GM18499 (cell line): ENCODE measurements around the gene ZNF628.
"Not testable (repeated sequence)": the region's sequence is repeated elsewhere in the genome, so short reads cannot be mapped to it uniquely, and the experiment has no call there.

Experiments
- ATAC-seq: cut with Tn5 transposase; IDR thresholded peaks from one replicate; pipeline ENCODE4 v1.9.1; 2021; ENCODE audit warnings: moderate number of reproducible peaks; ENCODE audit not compliant: insufficient read depth, unreplicated experiment

Gene ZNF628

DNA sequence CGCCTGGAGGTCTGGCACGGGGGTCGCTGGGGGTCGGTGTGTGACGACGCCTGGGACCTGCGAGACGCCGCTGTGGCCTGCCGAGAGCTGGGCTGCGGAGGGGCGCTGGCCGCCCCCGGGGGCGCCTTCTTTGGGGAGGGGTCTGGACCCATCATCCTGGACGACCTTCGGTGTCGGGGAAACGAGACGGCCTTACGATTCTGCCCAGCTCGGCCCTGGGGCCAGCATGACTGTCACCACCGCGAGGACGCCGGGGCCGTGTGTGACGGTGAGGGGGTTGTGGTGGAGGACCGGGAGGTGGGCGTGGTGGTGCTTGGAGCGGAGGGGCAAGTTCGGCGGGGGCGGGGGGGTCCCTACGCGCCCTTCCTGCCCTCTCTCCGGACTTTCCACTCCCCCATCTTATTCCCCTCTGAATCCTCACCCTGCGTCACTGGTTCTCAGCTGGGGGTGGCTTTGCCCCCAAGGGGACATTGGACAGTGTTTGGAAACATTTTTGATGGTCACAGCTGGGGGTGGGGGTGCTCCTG lies 17.3 kb downstream of the ZNF628 start:
- ATAC-seq, result no peak

DNA sequence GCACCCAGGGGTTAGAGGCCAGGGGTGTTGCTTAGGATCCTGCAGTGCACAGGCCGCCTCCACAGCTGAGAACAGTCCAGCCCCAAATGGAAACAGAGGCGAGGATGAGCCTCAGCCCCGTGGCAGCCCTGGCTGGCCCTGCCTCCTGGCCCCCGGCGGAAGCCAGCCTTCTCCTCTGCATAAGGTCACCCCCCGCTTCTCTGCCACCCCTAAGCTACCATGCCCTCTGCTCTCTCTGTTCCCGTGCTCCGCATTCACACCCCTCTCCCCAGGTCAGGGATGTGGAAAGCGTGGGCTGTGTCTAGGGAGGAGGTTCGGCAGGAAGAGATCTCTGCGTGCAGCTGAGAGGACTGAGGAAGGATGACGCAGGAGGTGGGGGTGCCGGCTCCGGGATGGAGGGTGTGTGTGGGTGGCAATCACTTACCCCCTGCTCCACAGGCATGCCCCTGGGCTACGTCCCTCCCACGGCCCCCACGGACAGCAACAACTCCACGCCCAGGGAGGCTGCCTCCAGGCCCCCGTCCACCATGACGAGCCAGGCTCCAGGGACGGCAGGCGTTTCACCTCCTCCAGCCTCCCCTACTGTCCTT lies 17.9 kb downstream of the ZNF628 start:
- ATAC-seq, result no peak

DNA sequence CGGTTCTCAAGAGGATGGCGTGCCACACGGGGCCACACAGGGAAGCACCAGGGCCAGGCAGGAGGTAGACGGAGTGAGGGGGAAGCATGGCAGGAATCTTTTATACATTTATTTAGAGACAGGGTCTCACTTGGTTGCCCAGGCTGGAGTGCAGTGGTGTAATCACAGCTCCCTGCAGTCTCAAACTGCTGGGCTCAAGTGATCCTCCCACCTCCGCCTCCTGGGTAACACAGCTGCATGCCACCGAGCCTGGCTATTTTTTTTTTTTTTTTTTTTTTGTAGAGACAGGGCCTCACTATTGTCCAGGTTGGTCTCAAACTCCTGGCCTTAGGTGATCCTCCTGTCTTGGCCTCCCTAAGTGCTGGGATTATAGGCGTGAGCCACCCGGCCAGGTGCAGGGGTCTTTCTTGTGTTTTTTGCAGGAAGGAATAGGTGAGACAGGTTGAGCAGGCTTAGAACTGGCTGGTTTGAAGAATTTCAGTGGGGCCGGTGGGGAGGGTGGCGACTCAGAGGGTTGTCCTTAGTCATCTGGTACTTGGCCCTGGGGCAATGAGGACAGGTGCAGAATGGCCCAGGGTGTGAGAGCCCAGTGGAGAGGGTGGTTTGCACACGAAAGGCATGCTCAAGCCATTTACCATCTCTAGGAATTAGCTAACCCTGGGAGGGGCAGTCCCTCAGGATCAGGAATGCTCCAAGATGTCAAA lies 19.4 kb downstream of the ZNF628 start:
- no peak for ATAC-seq

DNA sequence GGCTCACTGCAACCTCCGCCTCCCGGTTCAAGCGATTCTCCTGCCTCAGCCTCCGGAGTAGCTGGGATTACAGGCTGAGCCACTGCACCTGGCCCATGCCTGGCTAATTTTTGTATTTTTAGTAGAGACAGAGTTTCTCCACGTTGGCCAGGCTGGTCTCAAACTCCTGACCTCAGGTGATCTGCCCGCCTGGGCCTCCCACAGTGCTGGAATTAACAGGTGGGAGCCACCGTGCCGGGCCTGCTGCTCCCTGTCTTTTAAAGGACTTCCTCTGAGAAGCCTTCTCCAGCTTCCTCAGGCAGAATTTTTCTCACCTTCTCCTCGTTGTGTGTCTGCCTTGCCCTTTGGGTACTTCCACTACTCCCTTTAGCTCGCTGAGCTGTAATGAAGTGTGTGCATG lies 20.4 kb downstream of the ZNF628 start:
- ATAC-seq, result not testable (repeated sequence)

DNA sequence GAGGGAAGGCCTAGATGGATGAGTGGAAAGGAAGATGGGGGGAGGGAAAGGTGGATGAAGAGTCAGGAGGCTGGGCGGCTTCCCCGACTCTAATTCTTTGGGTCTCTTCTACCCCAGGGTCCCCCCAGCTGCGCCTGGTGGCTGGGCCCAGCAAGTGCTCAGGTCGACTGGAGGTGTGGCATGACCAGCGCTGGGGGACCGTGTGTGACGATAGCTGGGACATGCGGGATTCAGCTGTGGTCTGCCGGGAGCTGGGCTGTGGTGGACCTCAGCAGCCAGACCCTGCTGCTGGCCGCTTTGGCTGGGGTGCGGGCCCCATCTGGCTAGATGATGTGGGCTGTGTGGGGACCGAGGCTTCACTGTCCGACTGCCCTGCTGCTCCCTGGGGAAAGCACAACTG lies 21.3 kb downstream of the ZNF628 start:
- ATAC-seq, result no peak

DNA sequence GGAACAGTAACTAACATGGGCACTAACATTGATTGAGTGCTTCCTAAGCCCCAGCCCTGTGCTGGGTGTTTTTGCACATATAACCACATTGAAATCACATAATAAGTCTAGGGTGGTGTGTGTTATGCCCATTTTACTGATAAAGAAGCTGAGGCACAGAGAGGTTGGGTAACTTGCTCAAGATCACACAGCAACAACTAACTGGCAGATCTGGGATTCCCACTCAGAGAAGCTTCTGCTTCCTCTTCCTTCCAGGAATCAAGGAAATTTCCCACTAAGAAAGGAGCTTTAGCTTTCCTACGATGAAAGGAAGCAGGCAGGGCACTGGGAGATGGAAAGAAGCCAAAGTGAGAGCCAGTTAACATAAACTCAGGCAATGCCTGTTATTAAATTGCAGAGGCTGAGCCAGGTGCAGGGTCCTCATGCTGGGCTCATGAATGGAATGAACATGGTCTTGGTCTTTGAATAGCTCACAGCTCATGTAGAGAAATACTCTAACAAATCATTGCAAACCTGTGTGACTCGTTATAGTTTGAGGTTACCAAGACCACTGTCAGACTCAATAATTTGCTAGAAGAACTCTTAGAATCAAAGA lies 21.9 kb downstream of the ZNF628 start:
- no peak for ATAC-seq

DNA sequence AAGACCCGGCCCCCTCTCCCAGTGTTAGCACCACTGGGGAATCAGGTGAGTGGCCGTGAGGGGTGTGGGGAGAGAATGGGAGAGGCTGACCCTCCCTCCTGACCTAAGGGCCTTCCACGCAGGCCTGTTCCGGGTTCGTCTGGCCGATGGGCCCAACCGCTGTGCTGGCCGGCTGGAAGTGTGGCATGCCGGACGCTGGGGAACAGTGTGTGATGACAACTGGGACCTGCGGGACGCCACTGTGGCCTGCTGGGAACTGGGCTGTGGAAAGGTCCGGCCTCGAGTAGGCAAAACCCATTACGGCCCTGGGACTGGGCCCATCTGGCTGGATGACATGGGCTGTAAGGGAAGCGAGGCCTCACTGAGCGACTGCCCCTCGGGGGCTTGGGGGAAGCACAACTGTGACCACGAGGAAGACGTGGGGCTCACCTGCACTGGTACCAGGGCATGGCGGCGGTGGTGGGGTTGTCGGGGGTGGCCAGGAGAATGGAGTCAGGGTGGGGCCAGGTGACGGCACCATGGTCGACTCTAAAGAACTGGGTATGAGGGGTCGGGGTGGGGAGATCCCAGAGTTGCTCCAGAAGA lies 24.0 kb downstream of the ZNF628 start:
- no peak for ATAC-seq

DNA sequence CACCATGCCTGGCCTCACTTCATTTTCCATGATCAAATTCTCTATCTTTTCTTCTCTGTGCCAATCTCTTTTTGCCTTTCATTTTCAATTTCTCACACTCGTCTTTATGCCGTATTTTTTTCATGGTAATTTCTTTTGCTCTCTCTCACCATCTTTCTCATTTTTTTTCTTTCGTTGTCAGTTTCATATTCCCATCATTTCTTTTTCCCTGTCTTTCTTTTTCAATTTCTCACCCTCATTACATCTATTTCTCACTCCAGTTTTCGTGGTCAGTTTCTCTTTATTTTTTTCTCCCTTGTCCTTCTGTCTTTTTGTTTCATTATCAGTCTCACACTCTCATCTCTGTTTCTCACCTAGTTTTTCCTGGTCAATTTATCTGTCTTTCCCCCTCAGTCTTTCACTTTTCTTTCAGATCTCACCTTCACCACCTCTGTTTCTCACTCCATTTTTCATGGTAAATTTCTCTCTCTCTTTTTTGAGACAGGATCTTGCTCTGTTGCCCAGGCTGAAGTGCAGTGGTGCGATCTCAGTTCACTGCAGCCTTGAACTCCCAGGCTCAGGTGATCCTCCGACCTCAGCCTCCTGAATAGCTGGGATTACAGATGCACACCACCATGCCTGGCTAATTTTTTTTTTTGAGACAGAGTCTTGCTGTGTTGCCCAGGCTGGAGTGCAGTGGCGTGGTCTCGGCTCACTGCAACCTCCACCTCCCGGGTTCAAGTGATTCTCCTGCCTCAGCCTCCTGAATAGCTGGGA lies 26.0 kb downstream of the ZNF628 start:
- ATAC-seq, result no peak

DNA sequence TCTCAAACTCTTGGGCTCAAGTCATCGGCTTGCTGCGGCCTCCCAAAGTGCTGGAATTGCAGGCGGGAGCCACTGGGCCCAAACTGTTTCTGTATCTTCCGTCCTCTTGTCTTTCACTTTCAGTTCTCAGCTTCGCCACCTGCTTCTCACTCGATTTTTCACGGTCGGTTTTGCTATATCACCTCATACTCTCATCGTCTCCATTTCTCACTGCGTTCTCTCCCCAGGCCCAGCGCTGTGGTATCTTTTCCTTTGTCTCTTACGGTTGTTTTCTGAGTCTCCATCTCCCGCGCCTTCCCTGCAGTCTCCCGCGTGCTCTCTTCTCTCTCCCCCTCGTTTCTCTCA lies 26.7 kb downstream of the ZNF628 start:
- no peak for ATAC-seq

DNA sequence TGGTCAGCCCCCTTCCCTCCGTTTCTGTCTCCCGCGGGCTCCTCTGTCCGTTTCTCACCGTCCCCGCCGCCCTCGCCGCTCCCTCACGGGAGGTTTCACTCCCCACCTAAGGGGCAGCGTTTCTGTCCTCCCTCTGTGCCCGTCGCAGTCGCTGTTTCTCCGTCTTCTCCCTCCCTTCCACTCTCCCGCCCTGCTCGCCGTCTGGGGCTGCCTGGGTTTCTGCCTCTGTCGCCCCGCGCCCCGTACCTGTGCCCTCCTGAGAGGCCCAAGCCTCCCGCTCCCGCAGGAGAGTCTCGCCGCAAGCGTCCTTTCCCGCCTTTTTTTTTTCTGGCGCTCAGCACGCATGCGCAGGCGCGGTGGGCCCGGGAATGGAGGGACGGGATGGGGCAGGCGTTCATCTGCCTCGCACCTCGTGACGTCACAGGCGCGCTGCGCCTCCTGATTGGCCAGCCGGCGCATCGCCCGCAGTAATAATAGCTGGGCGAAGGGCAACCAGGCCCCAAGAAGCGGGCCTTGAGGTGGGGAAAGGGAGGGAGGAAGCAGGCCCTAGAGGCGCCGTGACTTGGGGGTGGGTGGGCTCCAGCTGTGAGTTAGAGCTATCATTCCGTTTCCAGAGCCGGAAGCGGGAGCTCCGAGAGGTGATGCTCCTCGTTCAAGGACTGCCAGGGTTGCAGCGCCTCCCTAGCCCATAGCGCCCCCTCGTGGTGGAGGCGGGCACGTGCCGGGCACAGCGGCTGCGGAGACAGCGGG lies 27.3 kb downstream of the ZNF628 start:
- no peak for ATAC-seq

DNA sequence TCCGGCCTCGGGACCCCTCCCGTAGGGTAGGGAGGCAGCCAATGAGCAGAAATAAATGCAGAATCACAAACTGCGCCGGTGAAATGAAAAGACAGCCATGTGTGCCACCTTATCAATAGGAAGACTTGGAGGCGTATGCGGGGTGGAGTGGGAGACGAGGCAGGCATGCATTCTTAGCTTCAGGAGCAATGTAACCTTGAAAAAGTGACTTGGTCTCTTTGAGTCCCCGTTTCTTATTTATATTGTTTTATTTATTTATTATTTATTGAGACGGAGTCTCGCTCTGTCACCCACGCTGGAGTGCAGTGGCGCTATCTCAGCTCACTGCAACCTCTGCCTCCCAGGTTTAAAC lies 27.8 kb downstream of the ZNF628 start:
- no peak for ATAC-seq

DNA sequence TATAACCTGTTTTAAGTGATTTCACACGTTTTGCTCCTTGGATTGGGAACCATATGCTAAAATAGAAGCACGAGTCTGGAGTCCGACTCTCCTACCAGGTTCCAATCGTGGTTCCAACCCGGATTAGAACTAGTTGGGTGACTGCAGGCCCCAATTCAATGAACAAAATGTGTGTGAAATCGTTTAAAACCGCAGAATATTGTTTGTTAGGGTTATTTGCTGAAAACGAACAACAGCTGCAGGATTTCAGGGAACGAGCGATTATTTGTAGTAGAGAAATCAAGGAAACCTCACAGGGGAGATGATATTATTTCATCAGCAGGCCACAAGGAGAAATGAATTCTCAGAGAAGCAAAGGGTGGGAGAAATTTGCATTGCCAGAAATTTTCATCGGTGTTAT lies 28.6 kb downstream of the ZNF628 start:
- ATAC-seq, result no peak

DNA sequence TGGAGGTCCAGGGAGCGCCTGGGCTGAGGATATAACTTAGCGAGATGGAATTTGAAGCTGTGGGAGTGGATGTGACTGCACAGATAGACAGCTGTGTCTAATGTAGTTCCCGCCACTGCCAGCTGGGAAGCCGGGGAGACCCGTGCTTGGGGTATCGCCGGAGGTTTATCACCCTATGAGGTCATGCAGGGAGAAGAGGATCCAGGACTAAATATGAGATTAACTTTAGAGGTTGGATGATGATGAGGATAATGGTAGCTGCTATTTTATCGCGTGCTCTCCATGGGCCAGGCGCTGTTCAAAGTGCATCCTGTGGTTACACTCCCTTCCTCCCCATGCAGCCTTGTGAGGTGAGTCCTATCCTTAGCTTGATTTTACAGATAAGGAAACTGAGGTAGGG lies 31.7 kb downstream of the ZNF628 start:
- ATAC-seq, result no peak

DNA sequence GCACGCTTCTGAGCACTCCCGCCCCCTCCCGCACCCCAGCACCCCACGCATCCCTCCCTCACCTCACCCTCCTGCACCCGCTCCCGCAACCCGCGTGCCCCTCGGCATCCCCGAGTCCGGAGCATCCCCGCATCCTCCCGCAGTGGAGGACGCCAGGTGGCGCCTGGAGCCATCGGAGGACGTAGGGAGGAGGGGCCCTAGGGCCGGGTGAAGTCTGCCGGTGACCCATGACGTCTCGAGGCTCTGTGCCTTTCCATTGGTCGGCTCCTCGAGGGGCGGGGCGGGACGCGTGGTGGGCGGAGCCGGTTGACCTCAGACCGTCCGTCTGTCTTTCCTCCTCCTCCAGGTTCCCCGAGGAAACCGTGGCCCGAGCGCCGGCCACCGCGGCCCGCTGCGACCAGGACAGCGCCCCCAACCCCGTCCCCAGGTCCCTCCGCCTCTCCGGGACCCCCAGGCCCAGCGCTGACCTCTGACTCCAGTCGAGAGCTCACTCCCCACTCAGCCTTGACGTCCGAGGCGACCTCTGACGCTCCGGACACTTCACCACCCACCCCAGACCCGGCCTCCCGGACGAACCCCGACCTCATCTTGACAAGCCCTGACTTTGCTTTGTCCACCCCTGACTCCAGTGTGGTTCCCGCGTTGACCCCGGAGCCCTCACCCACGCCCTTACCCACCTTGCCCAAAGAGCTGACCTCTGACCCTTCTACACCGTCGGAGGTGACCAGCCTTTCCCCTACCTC lies 40.6 kb downstream of the ZNF628 start:
- ATAC-seq, result no peak

DNA sequence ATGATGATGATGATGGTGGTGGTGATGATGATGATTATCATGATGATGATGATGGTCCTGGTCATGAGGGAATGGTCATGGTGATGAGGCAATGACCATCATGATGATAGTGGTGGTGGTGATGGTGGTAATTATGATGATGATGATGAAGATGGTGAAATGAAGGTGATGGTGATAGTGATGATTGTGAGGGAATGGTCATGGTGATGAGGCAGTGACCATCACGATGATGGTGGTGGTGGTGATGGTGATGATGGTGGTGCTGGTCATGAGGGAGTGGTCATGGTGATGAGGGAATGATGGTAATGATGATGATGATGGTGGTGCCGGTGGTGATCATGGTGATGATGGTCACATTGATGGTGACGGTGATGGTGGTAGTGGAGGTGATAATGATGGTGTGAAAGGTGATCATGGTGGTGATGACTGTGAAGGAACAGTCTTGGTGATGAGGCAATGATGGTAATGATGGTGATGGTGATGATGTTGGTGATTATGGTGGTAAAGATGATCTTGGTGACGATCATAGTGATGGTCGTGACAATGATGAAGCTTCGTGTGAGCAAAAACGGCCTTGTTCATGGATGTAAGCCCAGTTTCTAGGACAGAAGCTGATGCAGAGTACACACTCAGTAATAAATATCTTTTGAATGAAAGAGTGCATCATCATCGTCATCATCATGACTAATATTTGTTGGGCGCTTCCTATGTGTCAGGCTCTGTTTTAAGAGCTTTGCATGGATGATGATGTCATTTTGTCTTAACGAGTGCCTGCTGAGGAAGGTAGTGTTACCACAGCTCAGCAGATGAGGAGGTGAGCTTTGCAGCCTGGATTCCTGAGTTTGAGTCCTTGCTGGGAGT lies 43.3 kb downstream of the ZNF628 start:
- no peak for ATAC-seq

DNA sequence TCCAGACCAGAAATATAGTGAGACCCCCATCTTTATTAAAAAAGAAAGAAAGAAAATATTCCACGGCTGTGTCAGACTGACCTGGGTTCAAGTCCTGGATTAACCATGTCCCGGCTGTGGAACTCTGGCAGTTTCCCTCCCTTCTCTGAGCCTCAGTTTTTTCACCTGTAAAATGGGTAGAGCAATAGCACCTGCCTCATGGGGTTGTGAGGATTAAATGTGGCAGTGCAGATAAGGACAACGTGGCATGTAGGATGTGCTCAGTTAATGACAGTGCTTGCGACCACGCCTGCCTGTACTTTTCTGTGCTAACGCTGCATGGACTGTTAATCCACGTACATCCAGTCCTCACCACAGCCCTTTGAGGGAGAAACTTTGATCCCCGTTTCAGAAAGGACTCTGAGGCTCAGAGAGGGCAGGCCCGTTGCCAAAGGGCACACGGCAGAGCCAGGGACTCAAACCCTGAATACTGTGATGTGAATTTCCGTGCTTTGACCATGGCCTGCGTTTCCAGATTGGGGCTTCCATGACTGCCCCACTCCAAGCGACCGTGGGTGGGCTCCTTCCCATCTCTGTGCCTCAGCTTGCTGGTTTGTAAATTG lies 44.4 kb downstream of the ZNF628 start:
- ATAC-seq, result no peak

DNA sequence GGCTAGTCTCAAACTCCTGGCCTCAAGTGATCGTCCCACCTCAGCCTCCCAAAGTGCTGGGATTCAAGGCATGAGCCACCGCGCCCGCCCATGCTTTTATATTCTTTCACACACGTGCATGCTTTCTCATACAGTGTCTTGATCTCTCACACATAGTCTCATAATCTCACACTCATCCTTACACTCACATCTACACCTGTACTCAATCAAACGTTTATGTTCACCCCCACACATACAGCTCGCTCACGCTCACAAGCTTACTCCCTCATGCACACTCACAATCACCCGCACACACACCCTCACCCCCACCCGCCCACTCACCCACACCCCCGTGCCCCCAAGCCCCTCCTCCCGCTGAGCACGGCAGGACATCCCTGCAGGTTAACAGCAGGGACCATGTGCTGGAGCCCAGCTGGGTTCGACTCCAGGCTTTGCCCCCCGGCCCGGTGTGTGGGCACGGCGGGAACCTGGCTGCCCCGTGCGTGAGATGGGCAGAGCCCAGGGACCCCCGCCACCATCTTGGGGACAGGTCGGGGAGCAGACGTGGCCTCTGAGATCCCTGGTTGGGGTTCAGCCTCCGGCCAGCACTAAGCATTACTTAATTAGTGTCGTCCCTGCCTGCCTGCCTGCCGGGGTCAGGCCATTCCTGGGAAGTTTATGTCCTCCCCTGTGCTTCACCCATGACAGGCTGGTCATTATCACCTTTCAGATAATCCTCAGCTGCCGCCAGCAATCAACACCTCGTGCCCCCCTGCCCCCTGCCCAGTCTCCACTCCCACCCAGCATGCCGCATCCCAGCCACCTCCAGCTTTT lies 49.1 kb downstream of the ZNF628 start:
- ATAC-seq, result no peak
